HL-60 (cell line): ENCODE measurements around the gene CSTB.

Experiments
- DNase-seq, 2 experiments: peaks; one replicate each; pipeline ENCODE4 v3.0.0-alpha.2; 2010 to 2020; ENCODE audit warnings: low read depth in 1 of 2, low spot score in 1 of 2
- H3K27ac ChIP-seq: fragments of 250-450 bp; sonication (Bioruptor Pico); replicated peaks from 2 replicates; pipeline ENCODE4 v1.5.1; 2020; ENCODE audit warnings: mild to moderate bottlenecking, moderate library complexity
- H3K27me3 ChIP-seq: fragments of 250-450 bp; sonication (Bioruptor Pico); 2 replicates; pipeline ENCODE4 v1.5.1; 2021; ENCODE audit warnings: mild to moderate bottlenecking, moderate library complexity; ENCODE audit not compliant: insufficient read depth, poor library complexity, severe bottlenecking
- H3K4me3 ChIP-seq: replicated peaks from 2 replicates; pipeline ENCODE4 v1.5.1; 2011; ENCODE audit warnings: mild to moderate bottlenecking, control low read depth, low read length; ENCODE audit not compliant: insufficient read depth
- GABPA ChIP-seq: IDR thresholded peaks from 2 replicates; pipeline ENCODE4 v1.6.1; 2012; ENCODE audit warnings: low read depth
- POLR2AphosphoS5 ChIP-seq: IDR thresholded peaks from 2 replicates; pipeline ENCODE4 v1.6.1; 2012; ENCODE audit warnings: low read depth
- SPI1 ChIP-seq: IDR thresholded peaks from 2 replicates; pipeline ENCODE4 v1.6.1; 2012; ENCODE audit warnings: low read depth, mild to moderate bottlenecking, borderline replicate concordance
- TF ChIP-seq, protein P1 (sequence below): IDR thresholded peaks from 2 replicates; pipeline ENCODE4 v1.6.1; 2012; ENCODE audit warnings: low read depth; ENCODE audit not compliant: insufficient replicate concordance
- TF ChIP-seq, protein P2 (sequence below): IDR thresholded peaks from one replicate; pipeline ENCODE4 v1.5.1; 2011; ENCODE audit warnings: low read length, control low read depth, inconsistent platforms; ENCODE audit not compliant: insufficient read depth

CSTB gene

GRCh38 chr21:43749651-43750262, 26.4 kb downstream of the CSTB start:
- no peak for DNase-seq
- Histone ChIP-seq H3K4me3 (no peak overlapping the region), H3K27ac (no peak overlapping the region), H3K27me3 (no peaks in the 10 kb centered on the region)
- TF ChIP-seq, protein P1, sequence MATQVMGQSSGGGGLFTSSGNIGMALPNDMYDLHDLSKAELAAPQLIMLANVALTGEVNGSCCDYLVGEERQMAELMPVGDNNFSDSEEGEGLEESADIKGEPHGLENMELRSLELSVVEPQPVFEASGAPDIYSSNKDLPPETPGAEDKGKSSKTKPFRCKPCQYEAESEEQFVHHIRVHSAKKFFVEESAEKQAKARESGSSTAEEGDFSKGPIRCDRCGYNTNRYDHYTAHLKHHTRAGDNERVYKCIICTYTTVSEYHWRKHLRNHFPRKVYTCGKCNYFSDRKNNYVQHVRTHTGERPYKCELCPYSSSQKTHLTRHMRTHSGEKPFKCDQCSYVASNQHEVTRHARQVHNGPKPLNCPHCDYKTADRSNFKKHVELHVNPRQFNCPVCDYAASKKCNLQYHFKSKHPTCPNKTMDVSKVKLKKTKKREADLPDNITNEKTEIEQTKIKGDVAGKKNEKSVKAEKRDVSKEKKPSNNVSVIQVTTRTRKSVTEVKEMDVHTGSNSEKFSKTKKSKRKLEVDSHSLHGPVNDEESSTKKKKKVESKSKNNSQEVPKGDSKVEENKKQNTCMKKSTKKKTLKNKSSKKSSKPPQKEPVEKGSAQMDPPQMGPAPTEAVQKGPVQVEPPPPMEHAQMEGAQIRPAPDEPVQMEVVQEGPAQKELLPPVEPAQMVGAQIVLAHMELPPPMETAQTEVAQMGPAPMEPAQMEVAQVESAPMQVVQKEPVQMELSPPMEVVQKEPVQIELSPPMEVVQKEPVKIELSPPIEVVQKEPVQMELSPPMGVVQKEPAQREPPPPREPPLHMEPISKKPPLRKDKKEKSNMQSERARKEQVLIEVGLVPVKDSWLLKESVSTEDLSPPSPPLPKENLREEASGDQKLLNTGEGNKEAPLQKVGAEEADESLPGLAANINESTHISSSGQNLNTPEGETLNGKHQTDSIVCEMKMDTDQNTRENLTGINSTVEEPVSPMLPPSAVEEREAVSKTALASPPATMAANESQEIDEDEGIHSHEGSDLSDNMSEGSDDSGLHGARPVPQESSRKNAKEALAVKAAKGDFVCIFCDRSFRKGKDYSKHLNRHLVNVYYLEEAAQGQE, result no peak
- no peak for TF ChIP-seq GABPA
- TF ChIP-seq POLR2AphosphoS5, result no peak
- TF ChIP-seq, protein P2, sequence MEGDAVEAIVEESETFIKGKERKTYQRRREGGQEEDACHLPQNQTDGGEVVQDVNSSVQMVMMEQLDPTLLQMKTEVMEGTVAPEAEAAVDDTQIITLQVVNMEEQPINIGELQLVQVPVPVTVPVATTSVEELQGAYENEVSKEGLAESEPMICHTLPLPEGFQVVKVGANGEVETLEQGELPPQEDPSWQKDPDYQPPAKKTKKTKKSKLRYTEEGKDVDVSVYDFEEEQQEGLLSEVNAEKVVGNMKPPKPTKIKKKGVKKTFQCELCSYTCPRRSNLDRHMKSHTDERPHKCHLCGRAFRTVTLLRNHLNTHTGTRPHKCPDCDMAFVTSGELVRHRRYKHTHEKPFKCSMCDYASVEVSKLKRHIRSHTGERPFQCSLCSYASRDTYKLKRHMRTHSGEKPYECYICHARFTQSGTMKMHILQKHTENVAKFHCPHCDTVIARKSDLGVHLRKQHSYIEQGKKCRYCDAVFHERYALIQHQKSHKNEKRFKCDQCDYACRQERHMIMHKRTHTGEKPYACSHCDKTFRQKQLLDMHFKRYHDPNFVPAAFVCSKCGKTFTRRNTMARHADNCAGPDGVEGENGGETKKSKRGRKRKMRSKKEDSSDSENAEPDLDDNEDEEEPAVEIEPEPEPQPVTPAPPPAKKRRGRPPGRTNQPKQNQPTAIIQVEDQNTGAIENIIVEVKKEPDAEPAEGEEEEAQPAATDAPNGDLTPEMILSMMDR, result no peak
- no peak for TF ChIP-seq SPI1

- no peak overlapping the region for H3K27ac ChIP-seq
- DNase-seq, result no peak
- H3K4me3 ChIP-seq, result no peak overlapping the region
- TF ChIP-seq SPI1 (no peak), GABPA (no peak), POLR2AphosphoS5 (no peak)
- TF ChIP-seq, protein P2, result no peak
- TF ChIP-seq, protein P1, result no peak
- no peaks in the 10 kb centered on the region for H3K27me3 ChIP-seq
These were observed 27.5 kb downstream of the CSTB start for GRCh38 chr21:43748622-43749021.

DNA sequence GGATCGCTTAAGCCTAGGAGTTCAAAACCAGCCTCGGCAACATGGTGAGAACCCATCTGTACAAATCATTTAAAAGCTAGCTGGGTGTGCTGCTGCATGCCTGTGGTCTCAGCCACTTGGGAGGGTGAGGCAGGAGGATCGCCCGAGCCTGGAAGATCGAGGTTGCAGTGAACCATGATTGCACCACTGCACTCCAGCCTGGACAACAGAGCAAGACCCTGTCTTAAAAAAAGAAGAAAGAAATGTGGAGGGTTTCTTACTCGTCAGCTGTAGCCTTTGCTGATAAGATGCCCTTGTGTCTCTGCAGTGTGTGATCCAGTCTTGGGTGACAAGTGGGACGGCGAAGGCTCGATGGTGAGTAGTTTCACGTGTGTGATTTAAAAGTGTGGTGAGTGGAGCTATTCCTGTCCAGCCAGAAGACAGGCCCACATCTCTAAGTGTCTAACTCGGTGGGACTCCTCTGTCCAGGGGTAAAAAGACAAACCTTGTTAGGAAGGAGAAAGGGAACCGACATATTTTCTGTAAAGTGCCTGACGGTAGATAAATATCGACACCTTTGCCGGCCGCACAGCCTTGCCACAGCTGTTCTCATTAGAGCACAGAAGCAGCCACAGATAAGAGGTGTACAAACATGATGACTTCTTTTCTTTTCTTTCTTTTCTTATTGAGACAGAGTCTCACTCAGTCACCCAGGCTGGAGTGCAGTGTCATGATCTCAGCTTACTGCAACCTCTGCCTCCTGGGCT, 30.2 kb downstream of the CSTB start:
- TF ChIP-seq, protein P2, result no peak
- TF ChIP-seq POLR2AphosphoS5 (no peak), GABPA (no peak), SPI1 (no peak)
- TF ChIP-seq, protein P1, result no peak
- no peak overlapping the region for H3K27ac ChIP-seq
- no peak overlapping the region for H3K4me3 ChIP-seq
- DNase-seq, result no peak
- H3K27me3 ChIP-seq, result no peaks in the 10 kb centered on the region
